Astrocyte (in vitro differentiated cells and primary cell): ENCODE data around the gene SMAD9. TPM values are rescaled to one million over a fixed set of nuclear protein-coding genes. Genes with fewer than 3 reads are reported as not detected.

ENCODE experiments used
- DNase-seq: peaks from one replicate; pipeline ENCODE4 v3.0.0-alpha.2; 2010; ENCODE audit warnings: low read depth
- FAIRE-seq: peaks from 2 replicates; lab custom pipeline; 2011; peaks lifted over from hg19 to GRCh38; lab: Jason Lieb, UNC
- H2AFZ ChIP-seq: 2 replicates; pipeline ENCODE4 v1.6.0; 2012; ENCODE audit warnings: low read depth, low read length, inconsistent platforms
- H3K27ac ChIP-seq: 2 replicates; pipeline ENCODE4 v1.5.1; 2011; ENCODE audit warnings: low read depth, low read length, inconsistent platforms
- H3K27me3 ChIP-seq: 2 replicates; pipeline ENCODE4 v1.6.0; 2011; ENCODE audit warnings: low read length, inconsistent platforms; ENCODE audit not compliant: insufficient read depth
- H3K36me3 ChIP-seq: 2 replicates; pipeline ENCODE4 v1.5.1; 2011; ENCODE audit warnings: low read length, inconsistent platforms; ENCODE audit not compliant: insufficient read depth
- H3K4me1 ChIP-seq: 2 replicates; pipeline ENCODE4 v1.5.1; 2011; ENCODE audit warnings: low read length, inconsistent platforms; ENCODE audit not compliant: insufficient read depth
- H3K4me2 ChIP-seq: 2 replicates; pipeline ENCODE4 v1.6.0; 2012; ENCODE audit warnings: low read length, inconsistent platforms
- H3K4me3 ChIP-seq: 2 replicates; pipeline ENCODE4 v1.5.1; 2011; ENCODE audit warnings: low read depth, mild to moderate bottlenecking, low read length, inconsistent platforms; ENCODE audit not compliant: insufficient read depth
- H3K79me2 ChIP-seq: 2 replicates; pipeline ENCODE4 v1.6.0; 2012; ENCODE audit warnings: mild to moderate bottlenecking, low read length, inconsistent platforms; ENCODE audit not compliant: insufficient read depth
- H3K9ac ChIP-seq: 2 replicates; pipeline ENCODE4 v1.6.0; 2012; ENCODE audit warnings: mild to moderate bottlenecking, low read length, inconsistent platforms
- H3K9me3 ChIP-seq: 2 replicates; pipeline ENCODE4 v1.5.1; 2012; ENCODE audit warnings: low read depth, mild to moderate bottlenecking, low read length, inconsistent platforms; ENCODE audit not compliant: insufficient read depth
- H4K20me1 ChIP-seq: 2 replicates; pipeline ENCODE4 v1.6.0; 2012; ENCODE audit warnings: low read length, inconsistent platforms; ENCODE audit not compliant: insufficient read depth
- H3K27ac Mint-ChIP-seq: one replicate; pipeline ENCODE4 v1.8.0; 2021; ENCODE audit warnings: mild to moderate bottlenecking, mixed read lengths; ENCODE audit not compliant: unreplicated experiment
- H3K27me3 Mint-ChIP-seq: one replicate; pipeline ENCODE4 v1.8.0; 2021; ENCODE audit warnings: low read depth, mixed read lengths; ENCODE audit not compliant: unreplicated experiment
- H3K36me3 Mint-ChIP-seq: one replicate; pipeline ENCODE4 v1.8.0; 2021; ENCODE audit warnings: low read depth, mixed read lengths; ENCODE audit not compliant: unreplicated experiment
- H3K4me1 Mint-ChIP-seq: one replicate; pipeline ENCODE4 v1.8.0; 2021; ENCODE audit warnings: low read depth, mixed read lengths; ENCODE audit not compliant: unreplicated experiment
- H3K4me3 Mint-ChIP-seq: one replicate; pipeline ENCODE4 v1.8.0; 2021; ENCODE audit warnings: mild to moderate bottlenecking, moderate library complexity, mixed read lengths; ENCODE audit not compliant: unreplicated experiment
- H3K9me3 Mint-ChIP-seq: one replicate; pipeline ENCODE4 v1.8.0; 2021; ENCODE audit warnings: mild to moderate bottlenecking, mixed read lengths; ENCODE audit not compliant: unreplicated experiment
- CTCF ChIP-seq: IDR thresholded peaks from 2 replicates; pipeline ENCODE4 v1.5.1; 2011; ENCODE audit warnings: low read depth, mild to moderate bottlenecking, inconsistent platforms, low read length, moderate library complexity; ENCODE audit not compliant: insufficient read depth
- EZH2 ChIP-seq: IDR thresholded peaks from 2 replicates; pipeline ENCODE4 v1.6.1; 2012; ENCODE audit warnings: mild to moderate bottlenecking, low read length, inconsistent platforms; ENCODE audit not compliant: insufficient read depth
- total RNA-seq: library from RNA; stranded (reverse); gene quantifications from 2 replicates; pipeline ENCODE4 v1.2.1, GENCODE V29; 2021

Gene SMAD9
- total RNA-seq, 1 donor from 2014 or later = 2.8 TPM

GRCh38 chr13:36818804-36819738 lies 101.0 kb downstream of the SMAD9 start, which contains the start of gene RFXAP:
TSS of gene RFXAP (plus strand) at chr13:36819222. CDS start at chr13:36819358, 136 bp downstream.
- peak within 1 kb of the TSS; percentile 94 for H3K4me3 Mint-ChIP-seq
- H3K36me3 Mint-ChIP-seq = no peaks in the 10 kb centered on the region
- Histone ChIP-seq H3K4me1 (peaks cover 20% of the 10 kb centered on the region), H3K36me3 (no peaks in the 10 kb centered on the region), H3K4me2 (peak within 1 kb of the TSS; percentile 95), H4K20me1 (peaks cover 10% of the 10 kb centered on the region), H3K4me3 (peak within 1 kb of the TSS; percentile 88), H3K9ac (peak within 1 kb of the TSS; percentile 83), H3K9me3 (no peaks in the 10 kb centered on the region), H2AFZ (peak within 1 kb of the TSS; percentile 97), H3K27ac (peak within 1 kb of the TSS; percentile 73), H3K27me3 (no peaks in the 10 kb centered on the region), H3K79me2 (peaks cover 44% of the 10 kb centered on the region)
- peak within 1 kb of the TSS; percentile 72 for H3K27ac Mint-ChIP-seq
- H3K4me1 Mint-ChIP-seq = peaks cover 25% of the 10 kb centered on the region
- H3K27me3 Mint-ChIP-seq = no peaks in the 10 kb centered on the region
- DNase-seq (peak; percentile 55), FAIRE-seq (no peak)
- H3K9me3 Mint-ChIP-seq = no peaks in the 10 kb centered on the region
- TF ChIP-seq CTCF = no peak
- TF ChIP-seq EZH2 = no peak

DNA sequence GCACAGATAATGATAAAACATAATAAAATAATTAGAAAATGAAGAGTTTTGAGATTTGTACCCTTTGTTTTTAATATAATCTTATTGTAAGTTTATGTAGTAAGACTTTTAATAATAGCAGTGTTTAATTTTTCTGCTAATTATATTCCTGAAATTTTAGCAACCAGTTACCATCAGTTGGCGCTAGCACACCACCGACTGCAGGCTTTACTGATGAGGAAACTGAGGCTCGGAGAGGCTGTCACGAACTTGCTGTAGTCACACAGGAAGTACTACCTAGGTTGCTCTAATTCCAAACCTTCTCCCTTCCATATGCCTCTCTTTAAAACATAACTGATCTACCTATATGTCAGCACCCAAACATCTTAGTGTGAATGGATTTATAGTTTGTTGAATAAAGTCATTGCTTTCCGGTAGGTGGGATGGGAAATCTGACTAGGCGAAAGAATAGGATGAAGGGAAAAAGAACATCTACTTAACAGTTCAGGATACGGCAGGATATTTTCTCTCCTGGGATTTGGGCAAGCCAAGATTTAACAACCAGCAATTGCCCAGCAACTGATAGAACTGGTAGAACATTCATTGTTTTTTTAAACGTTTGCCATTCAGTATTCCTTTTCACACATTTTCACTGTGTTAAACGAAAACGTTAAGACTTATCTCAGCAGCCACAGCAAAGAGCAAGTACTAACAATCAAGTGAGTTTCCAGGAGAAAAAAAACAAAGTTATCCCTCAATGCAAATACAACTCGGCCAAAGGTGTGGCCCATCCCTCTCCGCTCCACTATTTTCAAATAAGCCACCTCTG lies 101.8 kb downstream of the SMAD9 start:
- peaks cover 9% of the 10 kb centered on the region for H4K20me1 ChIP-seq
- DNase-seq (no peak), FAIRE-seq (no peak)
- peaks cover 36% of the 10 kb centered on the region for H3K79me2 ChIP-seq
- H3K27ac ChIP-seq = no peak overlapping the region
- no peaks in the 10 kb centered on the region for H3K9me3 Mint-ChIP-seq
- H3K4me2 ChIP-seq = peak overlapping the region; percentile 95
- H3K36me3 ChIP-seq = no peaks in the 10 kb centered on the region
- peaks cover 25% of the 10 kb centered on the region for H3K4me1 Mint-ChIP-seq
- peak overlapping the region; percentile 83 for H3K9ac ChIP-seq
- peak overlapping the region; percentile 88 for H3K4me3 ChIP-seq
- no peaks in the 10 kb centered on the region for H3K9me3 ChIP-seq
- no peak overlapping the region for H3K27ac Mint-ChIP-seq
- TF ChIP-seq EZH2 = no peak
- no peak for TF ChIP-seq CTCF
- peak overlapping the region; percentile 97 for H2AFZ ChIP-seq
- H3K27me3 Mint-ChIP-seq = no peaks in the 10 kb centered on the region
- no peaks in the 10 kb centered on the region for H3K27me3 ChIP-seq
- H3K4me1 ChIP-seq = peaks cover 20% of the 10 kb centered on the region
- H3K4me3 Mint-ChIP-seq = peak overlapping the region; percentile 94
- H3K36me3 Mint-ChIP-seq = no peaks in the 10 kb centered on the region
